GM12864 (cell line): ENCODE data around the gene DCLK1.

ENCODE experiments used
- DNase-seq: peaks from one replicate; pipeline ENCODE4 v3.0.0-alpha.2; 2011; ENCODE audit warnings: low read depth
- H3K4me3 ChIP-seq: 2 replicates; pipeline ENCODE4 v1.5.1; 2011; ENCODE audit warnings: mild to moderate bottlenecking, low read depth, low read length, control low read depth
- TF ChIP-seq, protein P1 (sequence below): IDR thresholded peaks from 2 replicates; pipeline ENCODE4 v1.5.1; 2011; ENCODE audit warnings: low read depth, mild to moderate bottlenecking, moderate library complexity, low read length, control low read depth, inconsistent platforms; ENCODE audit errors: missing control alignments

DCLK1 gene

DNA sequence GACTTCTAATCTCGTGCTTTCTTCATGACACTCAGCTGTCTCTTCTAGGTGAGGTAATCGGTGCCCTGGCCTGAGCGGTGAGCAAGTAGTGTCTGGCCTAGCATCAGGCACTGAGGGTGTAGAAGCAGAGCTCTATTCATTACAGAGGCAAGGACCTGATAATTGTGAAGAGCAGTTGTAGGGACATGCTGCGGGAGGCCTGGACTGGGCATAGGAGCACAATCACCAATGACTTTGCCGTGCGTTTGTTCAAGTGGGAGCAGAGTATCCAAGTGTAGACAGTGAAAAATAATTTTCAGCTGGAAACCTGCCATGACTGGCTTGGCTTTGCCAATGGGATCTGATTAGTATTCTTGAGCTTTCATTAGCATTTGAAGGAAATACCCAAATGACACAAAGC, 32.1 kb upstream of the DCLK1 start:
- TF ChIP-seq, protein P1, sequence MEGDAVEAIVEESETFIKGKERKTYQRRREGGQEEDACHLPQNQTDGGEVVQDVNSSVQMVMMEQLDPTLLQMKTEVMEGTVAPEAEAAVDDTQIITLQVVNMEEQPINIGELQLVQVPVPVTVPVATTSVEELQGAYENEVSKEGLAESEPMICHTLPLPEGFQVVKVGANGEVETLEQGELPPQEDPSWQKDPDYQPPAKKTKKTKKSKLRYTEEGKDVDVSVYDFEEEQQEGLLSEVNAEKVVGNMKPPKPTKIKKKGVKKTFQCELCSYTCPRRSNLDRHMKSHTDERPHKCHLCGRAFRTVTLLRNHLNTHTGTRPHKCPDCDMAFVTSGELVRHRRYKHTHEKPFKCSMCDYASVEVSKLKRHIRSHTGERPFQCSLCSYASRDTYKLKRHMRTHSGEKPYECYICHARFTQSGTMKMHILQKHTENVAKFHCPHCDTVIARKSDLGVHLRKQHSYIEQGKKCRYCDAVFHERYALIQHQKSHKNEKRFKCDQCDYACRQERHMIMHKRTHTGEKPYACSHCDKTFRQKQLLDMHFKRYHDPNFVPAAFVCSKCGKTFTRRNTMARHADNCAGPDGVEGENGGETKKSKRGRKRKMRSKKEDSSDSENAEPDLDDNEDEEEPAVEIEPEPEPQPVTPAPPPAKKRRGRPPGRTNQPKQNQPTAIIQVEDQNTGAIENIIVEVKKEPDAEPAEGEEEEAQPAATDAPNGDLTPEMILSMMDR, result no peak
- H3K4me3 ChIP-seq, result no peak overlapping the region
- no peak for DNase-seq

DNA sequence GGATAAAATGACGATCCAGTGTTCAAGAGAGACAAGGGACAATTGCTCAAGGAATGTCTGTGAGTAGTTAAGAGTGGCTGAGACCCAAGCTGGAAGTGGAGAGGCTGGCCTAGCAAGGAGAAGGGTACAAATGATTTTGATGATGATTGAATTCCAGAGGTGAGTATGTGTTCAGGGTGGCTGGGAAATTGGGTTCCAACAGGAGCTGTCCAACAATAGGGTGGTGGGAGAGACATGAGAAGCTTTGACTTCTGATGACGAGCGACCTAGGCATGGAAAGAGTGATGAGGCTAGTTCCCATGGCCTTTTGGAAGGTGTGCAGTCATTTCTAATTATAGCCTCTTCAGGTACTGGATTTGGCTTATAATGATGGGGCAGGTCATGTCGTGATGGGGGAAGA, 29.1 kb upstream of the DCLK1 start:
- TF ChIP-seq, protein P1, result no peak
- DNase-seq, result no peak
- H3K4me3 ChIP-seq, result no peak overlapping the region

DNA sequence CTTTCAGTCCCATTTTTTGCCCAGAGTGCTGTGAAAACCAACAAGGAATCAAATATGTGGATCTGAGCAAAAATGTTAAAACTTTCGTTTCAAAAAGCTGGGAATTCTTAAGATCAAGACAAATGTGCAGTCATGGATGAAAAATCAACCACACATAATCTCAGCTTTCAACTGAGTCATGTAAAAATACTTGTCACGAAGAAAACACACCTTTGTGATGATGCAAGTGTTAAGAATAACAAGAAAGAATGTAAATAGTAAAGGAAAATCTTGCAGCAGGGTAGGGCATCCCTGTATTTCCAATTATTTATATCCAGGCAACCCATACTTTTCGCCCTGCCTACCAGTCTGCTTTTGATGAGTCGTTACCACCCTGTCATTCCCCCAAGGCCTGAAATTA, 27.4 kb upstream of the DCLK1 start:
- no peak for DNase-seq
- TF ChIP-seq, protein P1, result no peak
- no peak overlapping the region for H3K4me3 ChIP-seq

DNA sequence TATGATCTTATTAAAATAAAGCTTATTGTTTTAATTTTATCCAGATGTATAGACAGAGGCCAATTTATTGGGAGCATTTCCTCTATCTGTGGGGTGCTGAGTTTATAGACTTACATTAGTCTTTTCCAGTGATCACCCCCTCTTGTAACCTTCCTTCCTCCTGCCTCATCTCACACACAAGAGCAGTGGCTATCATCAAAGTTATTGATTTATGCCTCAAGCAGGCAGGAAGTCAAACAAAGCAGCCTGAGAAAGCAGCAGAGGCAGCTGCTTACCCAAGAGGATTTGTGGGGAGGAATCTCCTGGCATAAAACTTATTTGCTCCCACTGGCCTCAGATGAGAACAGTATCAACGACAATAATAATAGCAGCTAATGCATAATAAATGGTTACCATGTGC, 26.3 kb upstream of the DCLK1 start:
- TF ChIP-seq, protein P1, result no peak
- DNase-seq, result no peak
- H3K4me3 ChIP-seq, result no peak overlapping the region

DNA sequence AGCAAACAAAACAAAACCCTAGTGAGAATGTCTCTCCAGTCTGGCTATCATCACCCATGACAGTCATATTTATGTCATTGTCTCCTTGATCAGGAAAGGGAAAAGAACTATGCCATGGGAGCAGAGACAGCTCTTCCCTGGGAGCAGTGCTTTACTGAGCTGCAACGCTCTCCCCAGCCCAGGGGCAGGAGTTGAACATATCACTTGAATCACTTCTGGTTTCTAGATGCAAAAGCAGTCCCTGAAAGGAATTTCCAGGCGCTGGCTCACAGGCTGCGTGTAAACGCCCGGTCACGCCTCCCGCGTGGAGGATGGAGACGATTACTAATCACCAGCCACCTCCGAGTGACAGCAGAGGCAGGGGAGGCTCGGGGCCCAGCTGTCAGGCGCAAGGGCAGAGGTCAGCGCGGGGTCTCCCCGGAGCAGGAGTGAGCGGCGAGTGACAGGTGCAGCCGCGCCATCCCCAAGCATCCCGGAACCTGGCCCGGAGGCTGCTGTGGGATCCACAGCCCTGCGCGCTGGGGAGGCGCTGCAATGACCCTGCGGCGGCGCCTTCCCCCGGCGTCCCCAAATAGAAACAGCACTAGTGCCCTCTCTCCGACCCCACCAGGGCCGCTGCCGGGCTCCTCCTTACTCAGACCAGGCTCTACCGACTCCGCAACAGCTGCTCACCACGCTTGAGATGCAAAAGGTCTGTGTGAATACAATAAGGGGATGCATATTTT, 23.5 kb upstream of the DCLK1 start:
- TF ChIP-seq, protein P1, result no peak
- H3K4me3 ChIP-seq, result no peak overlapping the region
- DNase-seq, result no peak

DNA sequence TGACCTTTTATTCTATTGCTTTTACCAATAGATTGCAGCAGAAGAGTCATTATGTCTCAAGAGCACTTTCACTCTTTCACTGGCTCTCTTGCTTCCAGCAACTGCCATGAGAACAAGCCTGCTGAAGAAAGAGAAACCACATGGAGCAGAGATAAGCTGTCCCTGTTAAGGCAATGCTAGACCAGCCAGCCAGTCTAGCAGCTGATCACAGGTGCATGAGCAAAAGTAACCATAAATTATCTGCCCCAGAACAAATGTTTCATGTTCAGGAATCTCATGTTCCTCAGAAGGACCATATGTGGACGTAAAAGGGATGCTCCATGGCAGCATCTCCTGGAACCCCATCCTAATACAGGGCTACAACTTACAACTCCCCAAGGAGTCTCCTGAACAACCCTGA, 20.4 kb upstream of the DCLK1 start:
- TF ChIP-seq, protein P1, result no peak
- no peak overlapping the region for H3K4me3 ChIP-seq
- DNase-seq, result no peak

DNA sequence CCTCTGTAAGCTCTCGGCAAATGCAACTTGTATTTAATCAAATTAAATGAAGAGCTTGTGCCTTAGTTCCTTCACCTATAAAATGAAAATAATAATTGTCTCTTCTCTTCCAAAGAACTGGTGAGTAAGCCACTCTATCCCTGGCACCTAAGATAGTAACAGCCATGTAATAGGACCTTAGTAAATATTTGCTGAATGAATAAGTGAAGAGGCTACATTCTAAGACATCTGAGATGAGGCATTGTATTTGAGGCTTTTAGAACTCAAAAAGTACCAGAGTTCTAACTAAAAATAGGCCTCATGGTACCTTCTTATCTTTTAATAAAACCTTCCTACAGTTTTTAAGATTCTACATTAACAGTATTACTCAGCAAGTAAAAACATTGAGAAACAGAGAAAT, 17.3 kb upstream of the DCLK1 start:
- no peak overlapping the region for H3K4me3 ChIP-seq
- TF ChIP-seq, protein P1, result no peak
- no peak for DNase-seq
